CD4-positive, alpha-beta T cell (primary cell): Measurements from ENCODE around the gene SYK. TPM values are rescaled to one million over a fixed set of nuclear protein-coding genes. Genes with fewer than 3 reads are reported as not detected.

Experiments used
- ATAC-seq: fragments of 200-7000 bp; cut with Tn5 transposase; one replicate; pipeline ENCODE4 v1.10.0; 2022; ENCODE audit warnings: mild to moderate bottlenecking; ENCODE audit not compliant: poor library complexity
- CTCF ChIA-PET: fragments of 350-600 bp; sonication (Branson Sonifier 250); formaldehyde crosslinking; loops from one replicate; lab custom pipeline; 2021; ENCODE audit warnings: antibody characterized with exemption, inconsistent platforms; lab: Charles Lee
- POLR2A ChIA-PET: fragments of 350-600 bp; sonication (Branson Sonifier 250); formaldehyde crosslinking; loops from one replicate; lab custom pipeline; 2021; ENCODE audit warnings: antibody characterized with exemption, inconsistent platforms; lab: Charles Lee
- DNase-seq, 14 experiments: peaks; one replicate each; pipeline ENCODE4 v3.0.0-alpha.2; 2013 to 2020; ENCODE audit warnings: mixed read lengths in 2 of 14
- H3K27ac ChIP-seq, 2 donors: one replicate each; pipeline versions ENCODE4 v1.5.1 to v1.7.0; 2013; ENCODE audit warnings: low read length in 2 of 2, low read depth in 1 of 2, mild to moderate bottlenecking in 1 of 2
- H3K27me3 ChIP-seq, 2 experiments: 1 replicate in 1 of 2; 2 replicates in 1 of 2; pipeline versions ENCODE4 v1.6.1 to v1.7.0; 2013; ENCODE audit warnings: low read length in 2 of 2, control low read depth in 1 of 2, mild to moderate bottlenecking in 1 of 2, moderate library complexity in 1 of 2; ENCODE audit not compliant: insufficient read depth in 2 of 2, control insufficient read depth in 1 of 2
- H3K36me3 ChIP-seq: one replicate; pipeline ENCODE4 v1.6.1; 2013; ENCODE audit warnings: low read length, control low read depth; ENCODE audit not compliant: insufficient read depth
- H3K4me1 ChIP-seq: one replicate; pipeline ENCODE4 v1.6.1; 2013; ENCODE audit warnings: low read length, control low read depth; ENCODE audit not compliant: insufficient read depth
- H3K4me3 ChIP-seq: one replicate; pipeline ENCODE4 v1.5.1; 2013; ENCODE audit warnings: mild to moderate bottlenecking, low read length, moderate library complexity
- H3K9me3 ChIP-seq, 2 experiments: 1 replicate in 1 of 2; 2 replicates in 1 of 2; pipeline versions ENCODE4 v1.6.1 to v1.7.0; 2013; ENCODE audit warnings: low read length in 2 of 2, mild to moderate bottlenecking in 2 of 2, control low read depth in 1 of 2, moderate library complexity in 1 of 2; ENCODE audit not compliant: control insufficient read depth in 1 of 2, insufficient read depth in 1 of 2
- H3K27ac Mint-ChIP-seq: one replicate; pipeline ENCODE4 v1.8.0; 2020; ENCODE audit warnings: mixed read lengths
- H3K27me3 Mint-ChIP-seq: one replicate; pipeline ENCODE4 v1.8.0; 2021; ENCODE audit warnings: mixed read lengths
- H3K36me3 Mint-ChIP-seq: one replicate; pipeline ENCODE4 v1.8.0; 2021; ENCODE audit warnings: low read depth, mixed read lengths
- H3K4me1 Mint-ChIP-seq: one replicate; pipeline ENCODE4 v1.8.0; 2021; ENCODE audit warnings: low read depth, mixed read lengths
- H3K4me3 Mint-ChIP-seq: one replicate; pipeline ENCODE4 v1.8.0; 2020; ENCODE audit warnings: mild to moderate bottlenecking, mixed read lengths
- H3K9me3 Mint-ChIP-seq: one replicate; pipeline ENCODE4 v1.8.0; 2020; ENCODE audit warnings: mixed read lengths
- CTCF ChIP-seq: fragments of 200-600 bp; IDR thresholded peaks from one replicate; pipeline ENCODE4 v1.8.0; 2022; ENCODE audit warnings: antibody characterized with exemption, mild to moderate bottlenecking
- intact Hi-C, 2 experiments: fragments of 100-400 bp; cut with DNase I in 1 of 2; cut with micrococcal nuclease in 1 of 2; formaldehyde crosslinking; loops; one replicate each; pipeline versions ENCODE4 v1.15.1 to v1.9.0; 2023 to 2025; cut with DNase I, micrococcal nuclease
- total RNA-seq, 174 experiments: library from RNA in 2 of 174; stranded (reverse) in 2 of 174; gene quantifications; one replicate each; pipeline ENCODE4 v1.2.3 and lab custom pipeline; 2021 to 2026

Gene SYK
- total RNA-seq, 2 experiments from 2014 or later, result 1.1 to 1.2 TPM

GRCh38 chr9:90874194-90874593 lies 72.6 kb downstream of the SYK start:
- H3K27ac Mint-ChIP-seq, result no peak overlapping the region
- POLR2A ChIA-PET, result no interaction called here
- CTCF ChIA-PET, result no interaction called here
- intact Hi-C loops, result no loop called here
- ATAC-seq, result no peak
- H3K27ac ChIP-seq, result no peak overlapping the region
- TF ChIP-seq CTCF, result no peak
- no peaks in the 10 kb centered on the region for H3K36me3 Mint-ChIP-seq
- no peak overlapping the region for H3K4me3 Mint-ChIP-seq
- no peaks in the 10 kb centered on the region for H3K9me3 Mint-ChIP-seq
- no peaks in the 10 kb centered on the region for H3K27me3 ChIP-seq
- H3K4me1 Mint-ChIP-seq, result no peaks in the 10 kb centered on the region
- H3K36me3 ChIP-seq, result no peaks in the 10 kb centered on the region
- H3K4me1 ChIP-seq, result no peaks in the 10 kb centered on the region
- peaks cover 17% of the 10 kb centered on the region for H3K27me3 Mint-ChIP-seq
- no peak for DNase-seq
- no peaks in the 10 kb centered on the region for H3K9me3 ChIP-seq
- no peak overlapping the region for H3K4me3 ChIP-seq

- H3K36me3 Mint-ChIP-seq, result no peaks in the 10 kb centered on the region
- Histone ChIP-seq H3K9me3 (peaks cover 0 to 4% of the 10 kb centered on the region in 2 experiments), H3K4me3 (no peak overlapping the region), H3K27me3 (no peaks in the 10 kb centered on the region), H3K36me3 (no peaks in the 10 kb centered on the region), H3K27ac (no peak overlapping the region), H3K4me1 (no peaks in the 10 kb centered on the region)
- no peaks in the 10 kb centered on the region for H3K4me1 Mint-ChIP-seq
- intact Hi-C loops, result no loop called here
- ChIA-PET CTCF (no interaction called here), POLR2A (no interaction called here)
- DNase-seq (no peak), ATAC-seq (no peak)
- no peak overlapping the region for H3K4me3 Mint-ChIP-seq
- no peak overlapping the region for H3K27ac Mint-ChIP-seq
- H3K27me3 Mint-ChIP-seq, result peaks cover 5% of the 10 kb centered on the region
- no peaks in the 10 kb centered on the region for H3K9me3 Mint-ChIP-seq
- no peak for TF ChIP-seq CTCF
Observed at GRCh38 chr9:90878562-90878961, 76.9 kb downstream of the SYK start.

- Mint-ChIP-seq H3K9me3 (no peaks in the 10 kb centered on the region), H3K4me1 (no peaks in the 10 kb centered on the region), H3K27me3 (peaks cover 5% of the 10 kb centered on the region), H3K27ac (no peak overlapping the region), H3K36me3 (no peaks in the 10 kb centered on the region), H3K4me3 (no peak overlapping the region)
- Histone ChIP-seq H3K27ac (no peak overlapping the region), H3K4me1 (no peaks in the 10 kb centered on the region), H3K4me3 (no peak overlapping the region), H3K9me3 (peaks cover 0 to 4% of the 10 kb centered on the region in 2 experiments), H3K27me3 (no peaks in the 10 kb centered on the region), H3K36me3 (no peaks in the 10 kb centered on the region)
- TF ChIP-seq CTCF, result no peak
- ATAC-seq, result no peak
- POLR2A ChIA-PET, result no interaction called here
- no peak for DNase-seq
- CTCF ChIA-PET, result no interaction called here
- intact Hi-C loops, result no loop called here
Observed at GRCh38 chr9:90880066-90880465, 78.4 kb downstream of the SYK start.
